ENCODE data around the gene CCDC177.
"Not testable (repeated sequence)": the region's sequence is repeated elsewhere in the genome, so short reads cannot be mapped to it uniquely, and the experiment has no call there.

CCDC177 gene

GRCh38 chr14:69605738-69606137 is 31.1 kb upstream of the CCDC177 start:
- no peak overlapping the region for H3K27ac ChIP-seq
- CTCF ChIA-PET, result interaction anchor here (1.0 kb wide), 1 partner anchor 121 kb away, joined by 5 read pairs; no protein-coding TSS in a partner anchor
- POLR2A ChIA-PET (ENCODE audit: low non-redundant PET), result no interaction called here
- no peak for DNase-seq (ENCODE audit: low spot score)
- no peak for TF ChIP-seq CTCF (conservative IDR thresholded peaks at IDR 0.05; ENCODE audit: low read depth)

GRCh38 chr14:69600304-69600891 is 25.7 kb upstream of the CCDC177 start:
- ChIA-PET CTCF (interaction anchor here (0.8 kb wide), 1 partner anchor 125 kb away, joined by 4 read pairs; no protein-coding TSS in a partner anchor), POLR2A (ENCODE audit: low non-redundant PET) (no interaction called here)
- DNase-seq (ENCODE audit: low spot score), result no peak
- no peak for TF ChIP-seq CTCF (conservative IDR thresholded peaks at IDR 0.05; ENCODE audit: low read depth)
- no peak overlapping the region for H3K27ac ChIP-seq

GRCh38 chr14:69599431-69599830 is 24.8 kb upstream of the CCDC177 start:
- POLR2A ChIA-PET (ENCODE audit: low non-redundant PET); H3K27ac ChIP-seq; DNase-seq (ENCODE audit: low spot score): not testable (repeated sequence)
- CTCF ChIA-PET, result interaction anchor here (0.7 kb wide), 1 partner anchor 128 kb away, joined by 3 read pairs; no protein-coding TSS in a partner anchor

GRCh38 chr14:69595336-69595735 is 20.7 kb upstream of the CCDC177 start:
- DNase-seq (ENCODE audit: low spot score), result no peak
- no peak for TF ChIP-seq CTCF (conservative IDR thresholded peaks at IDR 0.05; ENCODE audit: low read depth)
- ChIA-PET CTCF (interaction anchor here (0.9 to 1.1 kb wide), 2 partner anchors 16 to 132 kb away, joined by 3 read pairs; no protein-coding TSS in a partner anchor), POLR2A (ENCODE audit: low non-redundant PET) (no interaction called here)
- no peak overlapping the region for H3K27ac ChIP-seq

GRCh38 chr14:69594846-69595245 is 20.2 kb upstream of the CCDC177 start:
- ChIA-PET CTCF (interaction anchor here (0.7 to 1.1 kb wide), 4 partner anchors 10 to 335 kb away, joined by 3 to 6 read pairs (median 3); partner anchors contain the start of gene GALNT16), POLR2A (ENCODE audit: low non-redundant PET) (no interaction called here)
- no peak for DNase-seq (ENCODE audit: low spot score)

GRCh38 chr14:69593018-69593677 is 18.5 kb upstream of the CCDC177 start:
- no peak for DNase-seq (ENCODE audit: low spot score)
- ChIA-PET POLR2A (ENCODE audit: low non-redundant PET) (no interaction called here), CTCF (interaction anchor here (0.8 to 1.0 kb wide), 2 partner anchors 8 to 134 kb away, joined by 3 to 4 read pairs; no protein-coding TSS in a partner anchor)
- peak overlapping the region; percentile 77 for H3K27ac ChIP-seq
- no peak for TF ChIP-seq CTCF (conservative IDR thresholded peaks at IDR 0.05; ENCODE audit: low read depth)

More at GRCh38 chr14:69594846-69595245, 20.2 kb upstream of the CCDC177 start:
- no peak overlapping the region for H3K27ac ChIP-seq
- TF ChIP-seq CTCF (conservative IDR thresholded peaks at IDR 0.05; ENCODE audit: low read depth), result no peak

- ChIA-PET POLR2A (ENCODE audit: low non-redundant PET) (no interaction called here), CTCF (interaction anchor here (0.6 to 0.7 kb wide), 2 partner anchors 484 to 1047 kb away, joined by 3 to 6 read pairs; no protein-coding TSS in a partner anchor)
- DNase-seq (ENCODE audit: low spot score), result no peak
- TF ChIP-seq CTCF (conservative IDR thresholded peaks at IDR 0.05; ENCODE audit: low read depth), result no peak
- no peak overlapping the region for H3K27ac ChIP-seq
Measured at GRCh38 chr14:69591317-69591716, 16.6 kb upstream of the CCDC177 start.
